ENCODE measurements around the gene PTPRG. TPM values are rescaled to one million over a fixed set of nuclear protein-coding genes. Genes with fewer than 3 reads are reported as not detected.

PTPRG gene
- total RNA-seq, 1 donor = 148 TPM

GRCh38 chr3:61522626-61523025 lies 38.7 kb upstream of the PTPRG start:
- Histone ChIP-seq H3K27ac (ENCODE audit: low read depth, low read length) (no peak overlapping the region), H3K4me3 (ENCODE audit: insufficient read depth, low read length) (no peak overlapping the region)
- DNase-seq (ENCODE audit: insufficient read length, low spot score, missing footprints) = no peak

DNA sequence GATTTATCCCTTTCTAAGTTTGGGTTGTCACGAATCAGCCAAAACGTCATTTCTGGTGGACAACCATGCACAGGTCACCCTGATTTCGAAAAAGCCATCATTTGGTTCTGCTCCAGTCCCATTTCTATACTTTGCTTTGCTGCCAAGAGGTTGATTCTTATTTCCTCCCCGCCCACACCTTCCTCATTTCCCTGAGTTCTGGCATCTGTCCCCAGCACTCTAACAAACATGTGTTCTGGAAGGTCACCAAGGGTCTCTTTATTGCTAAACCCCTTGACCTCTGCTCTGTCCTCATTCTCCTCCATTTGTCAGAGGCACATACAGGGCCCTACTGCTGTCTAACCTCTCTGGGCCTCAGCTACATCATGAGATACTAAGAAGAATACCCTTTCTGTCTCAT lies 36.4 kb upstream of the PTPRG start:
- no peaks in the 10 kb centered on the region for H3K4me1 ChIP-seq (ENCODE audit: insufficient read depth, low read length)
- H3K4me3 ChIP-seq (ENCODE audit: insufficient read depth, low read length) = no peak overlapping the region
- H3K36me3 ChIP-seq (ENCODE audit: insufficient read depth, low read length) = no peaks in the 10 kb centered on the region
- H3K79me2 ChIP-seq (ENCODE audit: insufficient read depth, low read length) = no peaks in the 10 kb centered on the region
- H3K27me3 ChIP-seq (ENCODE audit: insufficient read depth, low read length) = peaks cover 5% of the 10 kb centered on the region
- H2AFZ ChIP-seq (ENCODE audit: low read length) = no peak overlapping the region
- no peak overlapping the region for H3K27ac ChIP-seq (ENCODE audit: low read depth, low read length)
- no peaks in the 10 kb centered on the region for H4K20me1 ChIP-seq (ENCODE audit: insufficient read depth, low read length)
- H3K4me2 ChIP-seq (ENCODE audit: insufficient read depth, low read length) = no peak overlapping the region
- no peak for TF ChIP-seq CTCF (IDR thresholded peaks at IDR 0.05; ENCODE audit: extremely low read depth, low read depth, low read length)
- no peak for DNase-seq (ENCODE audit: insufficient read length, low spot score, missing footprints)
- no peaks in the 10 kb centered on the region for H3K9me3 ChIP-seq (ENCODE audit: low read depth, low read length)

More at GRCh38 chr3:61522626-61523025, 38.7 kb upstream of the PTPRG start:
- Histone ChIP-seq H2AFZ (ENCODE audit: low read length) (no peak overlapping the region), H3K27me3 (ENCODE audit: insufficient read depth, low read length) (peaks cover 5% of the 10 kb centered on the region), H3K9me3 (ENCODE audit: low read depth, low read length) (no peaks in the 10 kb centered on the region), H3K4me1 (ENCODE audit: insufficient read depth, low read length) (no peaks in the 10 kb centered on the region), H4K20me1 (ENCODE audit: insufficient read depth, low read length) (no peaks in the 10 kb centered on the region), H3K4me2 (ENCODE audit: insufficient read depth, low read length) (no peak overlapping the region), H3K36me3 (ENCODE audit: insufficient read depth, low read length) (no peaks in the 10 kb centered on the region), H3K79me2 (ENCODE audit: insufficient read depth, low read length) (no peaks in the 10 kb centered on the region)
- TF ChIP-seq CTCF (IDR thresholded peaks at IDR 0.05; ENCODE audit: extremely low read depth, low read depth, low read length) = no peak

DNA sequence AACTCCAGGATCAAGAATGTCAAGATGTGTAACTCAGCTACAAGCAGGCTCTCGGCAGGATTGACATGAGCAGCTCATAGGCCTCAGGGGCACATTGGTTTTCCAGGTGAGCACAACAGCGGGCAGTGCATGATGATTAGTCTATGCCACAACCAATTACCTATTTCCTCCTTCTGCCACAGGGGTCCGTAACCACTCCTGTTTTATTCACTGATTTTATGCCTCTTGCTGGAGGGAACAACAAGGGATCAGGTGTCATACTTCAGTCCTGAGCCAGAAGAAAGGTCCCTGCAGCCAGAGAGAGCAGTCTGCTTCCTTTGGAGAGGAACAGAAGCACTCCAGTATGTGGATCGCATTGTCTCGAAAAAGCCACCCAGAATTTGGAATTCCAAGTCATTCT lies 35.1 kb upstream of the PTPRG start:
- H4K20me1 ChIP-seq (ENCODE audit: insufficient read depth, low read length) = no peaks in the 10 kb centered on the region
- H3K27ac ChIP-seq (ENCODE audit: low read depth, low read length) = no peak overlapping the region
- no peaks in the 10 kb centered on the region for H3K36me3 ChIP-seq (ENCODE audit: insufficient read depth, low read length)
- no peaks in the 10 kb centered on the region for H3K9me3 ChIP-seq (ENCODE audit: low read depth, low read length)
- TF ChIP-seq CTCF (IDR thresholded peaks at IDR 0.05; ENCODE audit: extremely low read depth, low read depth, low read length) = no peak
- H3K79me2 ChIP-seq (ENCODE audit: insufficient read depth, low read length) = no peaks in the 10 kb centered on the region
- H3K4me3 ChIP-seq (ENCODE audit: insufficient read depth, low read length) = no peak overlapping the region
- H3K4me1 ChIP-seq (ENCODE audit: insufficient read depth, low read length) = no peaks in the 10 kb centered on the region
- H3K27me3 ChIP-seq (ENCODE audit: insufficient read depth, low read length) = peaks cover 5% of the 10 kb centered on the region
- H2AFZ ChIP-seq (ENCODE audit: low read length) = no peak overlapping the region
- H3K4me2 ChIP-seq (ENCODE audit: insufficient read depth, low read length) = no peak overlapping the region
- DNase-seq (ENCODE audit: insufficient read length, low spot score, missing footprints) = no peak

- DNase-seq (ENCODE audit: insufficient read length, low spot score, missing footprints) = no peak
- TF ChIP-seq CTCF (IDR thresholded peaks at IDR 0.05; ENCODE audit: extremely low read depth, low read depth, low read length) = no peak
- Histone ChIP-seq H3K4me2 (ENCODE audit: insufficient read depth, low read length) (no peak overlapping the region), H4K20me1 (ENCODE audit: insufficient read depth, low read length) (no peaks in the 10 kb centered on the region), H3K9me3 (ENCODE audit: low read depth, low read length) (no peaks in the 10 kb centered on the region), H3K36me3 (ENCODE audit: insufficient read depth, low read length) (no peaks in the 10 kb centered on the region), H3K4me1 (ENCODE audit: insufficient read depth, low read length) (no peaks in the 10 kb centered on the region), H3K4me3 (ENCODE audit: insufficient read depth, low read length) (no peak overlapping the region), H3K79me2 (ENCODE audit: insufficient read depth, low read length) (no peaks in the 10 kb centered on the region), H2AFZ (ENCODE audit: low read length) (no peak overlapping the region), H3K27me3 (ENCODE audit: insufficient read depth, low read length) (peaks cover 4% of the 10 kb centered on the region), H3K27ac (ENCODE audit: low read depth, low read length) (no peak overlapping the region)
Observed at GRCh38 chr3:61527011-61527410, 34.4 kb upstream of the PTPRG start.

All from osteoblast (primary cell).